Nucleus accumbens (tissue), 56 donors: ENCODE measurements around the gene PCDH12.

Source experiments
- DNase-seq, 56 donors: peaks; one replicate each; lab custom pipeline; 2025; lab: John Stamatoyannopoulos, UW

PCDH12 gene

GRCh38 chr5:141913560-141914198 is 44.3 kb downstream of the PCDH12 start:
- peak in 23 of 56 donors; percentile 10 to 55 (median 24) for DNase-seq

GRCh38 chr5:141910271-141910673 is 47.7 kb downstream of the PCDH12 start:
- DNase-seq, result no peak

GRCh38 chr5:141909212-141909611 is 48.8 kb downstream of the PCDH12 start:
- DNase-seq, result no peak

GRCh38 chr5:141908796-141909195 is 49.2 kb downstream of the PCDH12 start:
- no peak for DNase-seq

GRCh38 chr5:141906972-141907371 is 51.0 kb downstream of the PCDH12 start:
- DNase-seq, result no peak

- DNase-seq, result no peak
Observed at GRCh38 chr5:141906517-141906916, 51.5 kb downstream of the PCDH12 start.

- DNase-seq, result no peak
Observed at GRCh38 chr5:141904551-141904950, 53.5 kb downstream of the PCDH12 start.

- no peak for DNase-seq
Observed at GRCh38 chr5:141903261-141903660, 54.7 kb downstream of the PCDH12 start.

GRCh38 chr5:141902015-141902814 is 55.8 kb downstream of the PCDH12 start:
- DNase-seq, result no peak

- no peak for DNase-seq
Observed at GRCh38 chr5:141898448-141899049, 59.5 kb downstream of the PCDH12 start.

- DNase-seq, result no peak
Observed at GRCh38 chr5:141897425-141897824, 60.6 kb downstream of the PCDH12 start.
